ENCODE results near the gene PIWIL4.
"Not testable (repeated sequence)": the region's sequence is repeated elsewhere in the genome, so short reads cannot be mapped to it uniquely, and the experiment has no call there.

Gene PIWIL4

DNA sequence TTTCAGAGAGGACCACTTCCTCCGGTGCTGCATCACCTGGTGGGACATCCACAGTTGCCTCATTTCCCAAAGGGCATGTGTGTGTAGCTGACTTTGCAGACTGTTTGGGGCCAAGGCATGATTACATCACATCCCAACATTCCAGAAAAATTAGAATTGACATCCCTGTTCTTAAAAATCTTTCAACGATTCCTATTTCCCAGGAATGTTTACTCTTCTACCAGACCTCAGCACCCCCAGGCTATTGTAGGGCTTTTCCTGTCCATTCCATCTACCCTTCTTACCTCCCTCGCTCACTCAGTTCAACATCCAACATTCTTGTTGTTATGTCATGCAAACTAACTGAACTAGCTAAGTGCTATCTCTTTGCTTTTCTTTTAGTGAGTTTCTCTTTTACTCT lies 37.3 kb downstream of the PIWIL4 start:
- peaks cover 20 to 30% (median 28%) of the 10 kb centered on the region in 3 donors for H3K36me3 ChIP-seq
- DNase-seq: no peak
- no peaks in the 10 kb centered on the region for H3K9me3 ChIP-seq
- no peaks in the 10 kb centered on the region for H3K27me3 ChIP-seq
- no peaks in the 10 kb centered on the region for H3K4me1 ChIP-seq
- no peak overlapping the region for H3K4me3 ChIP-seq
- intact Hi-C loops (cut with DNase I; ENCODE audit: low total_unique reads): no loop called here
- TF ChIP-seq, protein P1, sequence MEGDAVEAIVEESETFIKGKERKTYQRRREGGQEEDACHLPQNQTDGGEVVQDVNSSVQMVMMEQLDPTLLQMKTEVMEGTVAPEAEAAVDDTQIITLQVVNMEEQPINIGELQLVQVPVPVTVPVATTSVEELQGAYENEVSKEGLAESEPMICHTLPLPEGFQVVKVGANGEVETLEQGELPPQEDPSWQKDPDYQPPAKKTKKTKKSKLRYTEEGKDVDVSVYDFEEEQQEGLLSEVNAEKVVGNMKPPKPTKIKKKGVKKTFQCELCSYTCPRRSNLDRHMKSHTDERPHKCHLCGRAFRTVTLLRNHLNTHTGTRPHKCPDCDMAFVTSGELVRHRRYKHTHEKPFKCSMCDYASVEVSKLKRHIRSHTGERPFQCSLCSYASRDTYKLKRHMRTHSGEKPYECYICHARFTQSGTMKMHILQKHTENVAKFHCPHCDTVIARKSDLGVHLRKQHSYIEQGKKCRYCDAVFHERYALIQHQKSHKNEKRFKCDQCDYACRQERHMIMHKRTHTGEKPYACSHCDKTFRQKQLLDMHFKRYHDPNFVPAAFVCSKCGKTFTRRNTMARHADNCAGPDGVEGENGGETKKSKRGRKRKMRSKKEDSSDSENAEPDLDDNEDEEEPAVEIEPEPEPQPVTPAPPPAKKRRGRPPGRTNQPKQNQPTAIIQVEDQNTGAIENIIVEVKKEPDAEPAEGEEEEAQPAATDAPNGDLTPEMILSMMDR (IDR thresholded peaks at IDR 0.05): no peak
- H3K27ac ChIP-seq: no peak overlapping the region

- Histone ChIP-seq H3K27me3 (no peaks in the 10 kb centered on the region), H3K27ac (no peak overlapping the region), H3K9me3 (peaks cover 0 to 19% (median 0%) of the 10 kb centered on the region in 3 donors), H3K4me1 (no peaks in the 10 kb centered on the region), H3K4me3 (no peak overlapping the region), H3K36me3 (peaks cover 18 to 50% (median 50%) of the 10 kb centered on the region in 3 donors)
- intact Hi-C loops (cut with DNase I; ENCODE audit: low total_unique reads): no loop called here
- no peak for DNase-seq
- TF ChIP-seq, protein P1 (IDR thresholded peaks at IDR 0.05): no peak
These were observed 46.0 kb downstream of the PIWIL4 start for GRCh38 chr11:94613120-94613519.

GRCh38 chr11:94623120-94623735 lies 56.1 kb downstream of the PIWIL4 start:
- no peaks in the 10 kb centered on the region for H3K27me3 ChIP-seq
- TF ChIP-seq, protein P1 (IDR thresholded peaks at IDR 0.05): peak; percentile 70 to 71
- intact Hi-C loops (cut with DNase I; ENCODE audit: low total_unique reads): loop anchor here (10.0 kb wide), 1 partner anchor 252 kb away; no protein-coding TSS in a partner anchor
- no peak overlapping the region for H3K4me3 ChIP-seq
- no peak overlapping the region for H3K27ac ChIP-seq
- peak in 1 of 2 donors; percentile 27 for DNase-seq
- H3K4me1 ChIP-seq: no peaks in the 10 kb centered on the region
- peaks cover 7 to 19% (median 9%) of the 10 kb centered on the region in 3 donors for H3K36me3 ChIP-seq
- peaks cover 0 to 6% (median 0%) of the 10 kb centered on the region in 3 donors for H3K9me3 ChIP-seq

GRCh38 chr11:94625422-94625821 lies 58.3 kb downstream of the PIWIL4 start:
- H3K4me1 ChIP-seq, DNase-seq, H3K27ac ChIP-seq, H3K4me3 ChIP-seq, H3K27me3 ChIP-seq, H3K36me3 ChIP-seq, H3K9me3 ChIP-seq: not testable (repeated sequence)
- intact Hi-C loops (cut with DNase I; ENCODE audit: low total_unique reads): loop anchor here (10.0 kb wide), 1 partner anchor 249 kb away; no protein-coding TSS in a partner anchor

- H3K4me3 ChIP-seq, H3K4me1 ChIP-seq, H3K27me3 ChIP-seq, DNase-seq, H3K27ac ChIP-seq, H3K9me3 ChIP-seq, H3K36me3 ChIP-seq: not testable (repeated sequence)
- intact Hi-C loops (cut with DNase I; ENCODE audit: low total_unique reads): loop anchor here (10.0 kb wide), 1 partner anchor 248 kb away; no protein-coding TSS in a partner anchor
These were observed 59.9 kb downstream of the PIWIL4 start for GRCh38 chr11:94627003-94627560.

GRCh38 chr11:94629741-94630140 lies 62.6 kb downstream of the PIWIL4 start:
- Histone ChIP-seq H3K27ac (no peak overlapping the region), H3K4me1 (no peaks in the 10 kb centered on the region), H3K9me3 (peaks cover 0 to 6% (median 0%) of the 10 kb centered on the region in 3 donors), H3K36me3 (no peaks in the 10 kb centered on the region), H3K27me3 (no peaks in the 10 kb centered on the region), H3K4me3 (no peak overlapping the region)
- TF ChIP-seq, protein P1 (IDR thresholded peaks at IDR 0.05): no peak
- intact Hi-C loops (cut with DNase I; ENCODE audit: low total_unique reads): loop anchor here (10.0 kb wide), 1 partner anchor 245 kb away; no protein-coding TSS in a partner anchor
- DNase-seq: no peak

Data from tibial artery (tissue), 4 donors.